WERI-Rb-1 (cell line): ENCODE data around the gene RPL14.

Source experiments
- DNase-seq: peaks from one replicate; pipeline ENCODE4 v3.0.0-alpha.2; 2020
- H3K27ac ChIP-seq: fragments of 250-450 bp; sonication (Bioruptor Pico); 2 replicates; pipeline ENCODE4 v1.5.1; 2020; ENCODE audit warnings: mild to moderate bottlenecking, moderate library complexity
- H3K27me3 ChIP-seq: fragments of 250-450 bp; sonication (Bioruptor Pico); 2 replicates; pipeline ENCODE4 v1.5.1; 2021; ENCODE audit warnings: mild to moderate bottlenecking, low read depth, moderate library complexity; ENCODE audit not compliant: insufficient read depth, severe bottlenecking
- H3K36me3 ChIP-seq: fragments of 250-450 bp; sonication (Bioruptor Pico); 2 replicates; pipeline ENCODE4 v1.5.1; 2020; ENCODE audit warnings: mild to moderate bottlenecking, moderate library complexity
- H3K4me3 ChIP-seq: 2 replicates; pipeline ENCODE4 v1.5.1; 2011; ENCODE audit warnings: low read depth, mild to moderate bottlenecking, control low read depth, low read length
- H3K9me3 ChIP-seq: fragments of 250-450 bp; sonication (Bioruptor Pico); 2 replicates; pipeline ENCODE4 v1.5.1; 2021; ENCODE audit warnings: mild to moderate bottlenecking, moderate library complexity; ENCODE audit not compliant: severe bottlenecking
- CTCF ChIP-seq: IDR thresholded peaks from 2 replicates; pipeline ENCODE4 v1.5.1; 2011; ENCODE audit warnings: low read depth, mild to moderate bottlenecking, control low read depth, inconsistent platforms, low read length

RPL14 gene

GRCh38 chr3:40427045-40427669, 30.0 kb upstream of the RPL14 start:
- no peak for DNase-seq
- Histone ChIP-seq H3K36me3 (no peaks in the 10 kb centered on the region), H3K27ac (no peak overlapping the region), H3K4me3 (no peak overlapping the region), H3K9me3 (no peaks in the 10 kb centered on the region), H3K27me3 (no peaks in the 10 kb centered on the region)
- no peak for TF ChIP-seq CTCF

GRCh38 chr3:40432793-40433192, 24.3 kb upstream of the RPL14 start:
- H3K27me3 ChIP-seq = no peaks in the 10 kb centered on the region
- TF ChIP-seq CTCF = no peak
- no peaks in the 10 kb centered on the region for H3K9me3 ChIP-seq
- H3K27ac ChIP-seq = no peak overlapping the region
- DNase-seq = no peak
- no peak overlapping the region for H3K4me3 ChIP-seq
- no peaks in the 10 kb centered on the region for H3K36me3 ChIP-seq

- Histone ChIP-seq H3K36me3 (no peaks in the 10 kb centered on the region), H3K4me3 (no peak overlapping the region), H3K27ac (no peak overlapping the region), H3K9me3 (no peaks in the 10 kb centered on the region), H3K27me3 (no peaks in the 10 kb centered on the region)
- DNase-seq = no peak
- no peak for TF ChIP-seq CTCF
Measured at GRCh38 chr3:40437889-40438288, 19.2 kb upstream of the RPL14 start.

- no peak for DNase-seq
- Histone ChIP-seq H3K9me3 (no peaks in the 10 kb centered on the region), H3K27ac (no peak overlapping the region), H3K4me3 (no peak overlapping the region), H3K27me3 (no peaks in the 10 kb centered on the region), H3K36me3 (no peaks in the 10 kb centered on the region)
- no peak for TF ChIP-seq CTCF
Measured at GRCh38 chr3:40445062-40445461, 12.1 kb upstream of the RPL14 start.

GRCh38 chr3:40445880-40446279, 11.3 kb upstream of the RPL14 start:
- Histone ChIP-seq H3K36me3 (no peaks in the 10 kb centered on the region), H3K27me3 (no peaks in the 10 kb centered on the region), H3K27ac (no peak overlapping the region), H3K4me3 (no peak overlapping the region), H3K9me3 (no peaks in the 10 kb centered on the region)
- no peak for DNase-seq
- TF ChIP-seq CTCF = no peak

GRCh38 chr3:40450438-40450837, 6.7 kb upstream of the RPL14 start:
- H3K9me3 ChIP-seq = no peaks in the 10 kb centered on the region
- no peak for DNase-seq
- no peaks in the 10 kb centered on the region for H3K36me3 ChIP-seq
- no peak overlapping the region for H3K4me3 ChIP-seq
- no peak for TF ChIP-seq CTCF
- H3K27ac ChIP-seq = no peak overlapping the region
- no peaks in the 10 kb centered on the region for H3K27me3 ChIP-seq
